Hindlimb muscle (tissue), 1 donor: ENCODE measurements around the gene PARP8. TPM values are rescaled to one million over a fixed set of nuclear protein-coding genes. Genes with fewer than 3 reads are reported as not detected.
"Not testable (repeated sequence)": the region's sequence is repeated elsewhere in the genome, so short reads cannot be mapped to it uniquely, and the experiment has no call there.

Experiments
- DNase-seq: peaks from one replicate; pipeline ENCODE4 v3.0.0-alpha.2; 2013
- polyA plus RNA-seq: library from polyadenylated mRNA; unstranded; fragments of 120-200 nt; gene quantifications from one replicate; pipeline ENCODE4 v1.2.1, GENCODE V29; 2013; ENCODE audit not compliant: insufficient read length

PARP8 gene
- polyA plus RNA-seq, 1 donor, result 13.2 TPM

DNA sequence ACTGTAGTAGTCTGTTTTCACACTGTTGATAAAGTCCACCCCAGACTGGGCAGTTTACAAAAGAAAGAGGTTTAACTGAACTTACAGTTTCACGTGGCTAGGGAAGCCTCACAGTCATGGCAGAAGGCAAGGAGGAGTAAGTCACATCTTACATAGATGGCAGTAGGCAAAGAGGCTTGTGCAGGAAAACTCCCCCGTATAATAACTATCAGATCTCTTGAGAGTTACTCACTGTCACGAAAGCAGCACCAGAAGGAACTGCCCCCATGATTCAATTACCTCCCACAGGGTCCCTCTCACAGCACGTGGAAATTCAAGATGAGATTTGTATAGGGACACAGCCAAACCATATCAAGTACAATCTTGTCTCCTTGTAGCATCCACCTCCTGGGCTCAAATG lies 21.1 kb downstream of the PARP8 start:
- no peak for DNase-seq

DNA sequence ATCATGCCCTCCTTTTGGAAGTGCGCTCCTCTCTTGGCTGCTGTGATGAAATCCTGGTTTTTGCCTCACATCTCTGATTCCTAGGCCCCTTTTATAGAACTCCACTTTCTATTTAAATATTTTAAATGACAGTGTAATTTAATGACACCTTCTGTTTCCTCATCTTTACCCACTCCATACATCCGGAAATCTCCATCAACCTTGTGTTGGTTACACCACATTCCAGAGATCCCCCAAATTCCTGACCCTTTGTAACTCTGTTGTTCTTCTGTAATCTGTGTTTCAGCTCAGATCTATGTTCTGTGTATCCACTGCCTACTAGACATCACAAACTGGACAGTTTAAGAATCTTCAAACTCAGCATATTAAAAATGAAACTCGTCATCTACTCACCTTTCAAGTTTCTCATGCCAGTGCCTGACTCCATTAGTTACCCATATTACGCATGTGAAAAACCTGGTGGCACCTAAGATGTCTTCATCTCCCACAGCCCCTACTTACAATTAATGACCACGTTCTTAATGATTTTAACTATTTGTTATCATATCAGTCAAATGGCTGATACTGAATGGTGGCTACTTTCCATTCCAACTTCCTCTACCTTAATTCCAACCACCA lies 25.1 kb downstream of the PARP8 start:
- no peak for DNase-seq

DNA sequence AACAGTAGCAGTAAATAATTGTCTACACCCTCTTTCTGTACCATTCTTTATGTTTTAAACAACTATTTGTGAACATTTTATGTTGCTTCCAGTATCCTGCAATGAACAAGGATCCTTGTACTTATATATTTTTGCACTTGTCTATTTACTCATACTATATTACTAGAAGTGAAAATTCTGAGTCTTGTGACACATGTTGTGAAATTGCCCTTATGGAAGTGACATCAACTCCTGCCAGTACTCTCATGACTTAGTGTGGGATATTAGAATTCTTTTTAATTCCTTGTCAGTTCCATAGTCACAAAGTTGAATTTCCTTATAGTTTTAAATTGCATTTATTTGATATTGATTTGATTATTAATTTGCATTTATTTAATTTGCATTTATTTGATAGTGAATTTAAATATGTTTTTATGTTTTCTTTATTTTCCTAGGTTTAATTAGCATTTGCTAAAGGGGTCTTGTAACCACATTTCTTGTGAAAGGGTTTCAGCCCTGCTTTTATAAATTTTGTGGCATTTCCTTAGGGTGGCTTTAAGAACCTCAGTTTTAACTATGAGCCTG lies 27.7 kb downstream of the PARP8 start:
- DNase-seq, result peak; percentile 10

DNA sequence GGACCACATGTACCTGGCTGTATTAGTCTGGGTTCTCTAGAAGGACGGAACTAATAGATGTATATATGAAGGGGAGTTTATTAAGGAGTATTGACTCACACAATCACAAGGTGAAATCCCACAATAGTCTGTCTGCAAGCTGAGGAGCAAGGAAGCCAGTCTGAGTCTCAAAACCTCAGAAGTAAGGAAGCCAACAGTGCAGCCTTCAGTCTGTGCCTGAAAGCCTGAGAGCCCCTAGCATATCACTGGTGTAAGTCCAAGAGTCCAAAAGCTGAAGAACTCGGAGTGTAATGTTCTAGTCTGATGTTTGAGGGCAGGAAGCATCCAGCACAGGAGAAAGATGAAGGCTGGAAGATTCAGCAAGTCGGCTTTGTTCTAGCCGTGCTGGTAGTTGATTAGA lies 28.2 kb downstream of the PARP8 start:
- DNase-seq, result not testable (repeated sequence)

DNA sequence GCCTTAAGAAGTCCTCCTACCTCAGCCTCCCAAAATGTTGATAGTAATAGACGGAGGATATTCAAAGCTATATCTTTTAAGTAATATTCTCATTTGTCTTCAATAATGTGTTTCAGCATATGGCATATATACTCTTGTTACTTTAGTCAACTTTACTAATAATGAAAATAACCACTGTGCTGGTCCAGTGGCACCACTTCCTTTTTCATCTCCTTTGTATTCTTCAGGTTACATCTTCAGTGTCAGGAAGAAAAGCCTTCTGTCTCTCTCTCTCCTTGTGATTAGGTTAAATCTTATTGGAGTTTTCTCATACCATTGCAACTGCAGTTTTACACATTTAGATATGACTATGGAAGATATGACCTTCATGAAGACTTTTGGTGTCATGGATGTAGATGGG lies 31.3 kb downstream of the PARP8 start:
- no peak for DNase-seq

DNA sequence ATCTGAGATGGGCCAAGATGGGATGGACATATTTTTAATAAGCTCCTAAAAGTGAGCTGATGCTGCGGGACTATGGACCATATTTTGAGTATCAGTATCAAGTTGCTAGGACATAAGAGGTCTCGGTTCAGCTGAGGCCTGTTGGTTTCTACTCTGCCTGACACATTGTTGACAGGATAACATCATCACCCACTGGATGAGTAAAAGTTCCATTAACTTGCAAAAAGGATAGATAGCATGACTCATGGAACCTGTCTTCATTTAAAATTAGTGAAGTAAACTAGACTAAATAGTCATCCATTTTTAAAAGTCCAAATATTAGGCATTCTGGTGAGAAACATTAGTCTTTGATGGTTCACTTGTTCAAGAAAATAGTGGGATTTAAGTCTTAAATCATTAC lies 33.3 kb downstream of the PARP8 start:
- DNase-seq, result no peak

DNA sequence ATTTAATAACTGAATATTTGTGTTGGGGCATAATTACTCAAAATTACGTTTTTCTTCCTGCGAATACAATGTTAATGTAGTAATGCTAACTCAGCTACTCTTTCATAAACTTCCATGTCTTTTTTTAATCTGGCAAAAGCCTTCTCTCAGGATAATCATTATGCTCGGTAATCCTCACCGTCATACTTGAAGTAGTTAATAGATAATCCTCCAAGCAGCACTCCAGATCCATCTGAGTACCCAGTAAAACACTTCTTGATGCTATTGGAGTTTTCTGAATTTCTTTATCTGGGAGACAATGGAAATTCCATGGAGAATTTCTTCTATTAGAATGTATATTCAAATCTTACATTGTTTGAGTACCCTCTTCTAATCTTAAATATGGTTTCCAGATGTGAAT lies 34.3 kb downstream of the PARP8 start:
- DNase-seq, result no peak

DNA sequence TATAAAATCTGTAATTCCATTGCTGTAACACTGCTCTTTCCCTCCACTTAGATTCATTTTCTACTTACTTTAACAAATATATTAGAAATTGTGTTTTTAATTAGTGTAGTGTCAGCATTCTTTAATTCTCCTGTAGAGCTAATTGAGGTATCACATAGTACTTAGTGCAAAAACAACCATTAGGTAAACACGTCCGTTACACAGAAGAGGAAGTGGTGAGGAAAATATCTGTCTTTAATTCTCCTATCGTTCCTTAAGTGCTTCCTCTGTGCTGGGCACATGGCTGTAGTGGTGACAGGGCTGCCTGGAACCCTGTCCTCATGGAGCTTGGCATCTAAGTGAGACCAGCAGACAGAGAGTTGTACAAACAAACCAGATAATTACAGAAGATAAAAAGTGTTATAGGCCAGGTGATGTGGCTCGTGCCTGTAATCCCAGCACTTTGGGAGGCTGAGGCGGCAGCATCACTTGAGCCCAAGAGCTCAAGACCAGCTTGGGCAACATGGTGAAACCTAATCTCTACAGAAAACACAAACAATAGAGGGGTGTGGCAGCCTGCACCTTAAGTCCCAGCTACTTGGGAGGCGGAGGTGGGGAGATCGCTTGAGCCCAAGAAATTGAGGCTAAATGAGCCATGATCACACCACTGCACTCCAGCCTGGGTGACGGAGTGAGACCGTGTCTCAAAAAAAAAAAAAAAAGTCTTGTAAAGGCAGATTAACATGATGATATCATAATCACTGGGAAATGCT lies 36.4 kb downstream of the PARP8 start:
- no peak for DNase-seq

DNA sequence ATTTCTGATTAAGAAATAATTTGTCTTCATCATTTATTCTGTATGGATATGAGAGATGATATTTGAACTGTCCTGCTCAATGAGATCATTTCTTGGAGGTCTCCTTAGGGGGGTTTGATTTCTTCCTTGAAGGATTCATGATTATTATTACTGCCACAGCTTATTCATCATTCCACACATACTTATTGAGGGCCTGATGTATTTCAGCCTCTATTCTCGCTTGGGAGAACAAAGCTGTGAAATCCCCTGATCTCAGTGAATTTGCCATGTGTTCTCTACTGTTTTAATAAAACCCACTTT lies 36.9 kb downstream of the PARP8 start:
- DNase-seq, result no peak

DNA sequence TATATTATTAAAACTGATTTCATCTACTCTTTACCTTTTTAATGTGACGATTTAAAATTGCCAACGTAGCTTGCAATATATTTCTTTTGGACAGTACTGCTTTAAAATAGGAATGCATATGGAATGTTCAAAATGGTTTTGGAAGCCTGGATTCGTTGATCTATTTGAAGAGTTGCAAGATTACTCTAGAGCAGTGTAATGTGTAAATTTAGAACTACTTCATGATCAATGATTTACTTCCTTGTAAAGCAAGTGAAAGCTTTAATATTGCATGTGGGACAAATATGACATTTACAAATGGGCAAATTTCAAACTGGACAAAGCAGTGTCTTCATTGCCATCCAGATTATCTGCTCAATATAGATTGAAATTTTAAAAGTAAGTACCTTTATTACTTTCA lies 38.3 kb downstream of the PARP8 start:
- no peak for DNase-seq

DNA sequence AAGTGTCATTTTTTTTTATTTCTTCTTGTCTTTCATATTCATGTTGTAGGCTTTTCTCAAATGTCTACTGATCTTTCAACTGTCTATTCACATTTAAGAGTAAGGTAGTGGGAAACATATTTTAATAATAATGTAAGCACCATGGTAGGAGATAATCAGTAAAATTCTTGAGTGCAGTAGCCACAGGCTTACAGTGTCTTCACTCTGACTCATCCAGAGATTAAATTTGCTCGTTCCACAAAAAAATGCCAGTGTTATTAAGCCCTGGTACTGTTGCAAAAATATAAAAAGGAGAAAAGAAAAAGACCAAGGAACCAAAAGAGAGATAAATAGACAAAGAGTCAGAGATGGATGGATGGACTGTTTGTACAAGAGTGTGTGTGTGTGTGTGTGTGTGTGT lies 43.0 kb downstream of the PARP8 start:
- no peak for DNase-seq

DNA sequence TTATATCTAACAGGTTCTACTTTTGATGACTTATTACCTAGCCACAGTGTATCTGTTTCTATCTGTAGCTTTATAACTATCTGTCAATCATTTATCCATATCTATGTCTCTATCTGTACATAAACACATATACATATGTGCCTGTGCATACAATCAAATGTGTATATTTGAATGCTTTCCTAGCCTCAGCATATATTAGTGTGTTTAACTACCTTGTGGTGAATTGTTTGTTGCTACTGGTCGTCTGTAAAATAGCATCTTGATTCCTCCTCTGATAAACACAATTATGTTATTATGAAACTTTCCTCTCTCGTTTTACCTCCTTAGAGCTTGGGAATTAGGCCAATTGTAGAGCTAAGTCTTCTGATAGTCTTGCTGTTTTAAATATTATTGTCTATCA lies 44.4 kb downstream of the PARP8 start:
- no peak for DNase-seq

DNA sequence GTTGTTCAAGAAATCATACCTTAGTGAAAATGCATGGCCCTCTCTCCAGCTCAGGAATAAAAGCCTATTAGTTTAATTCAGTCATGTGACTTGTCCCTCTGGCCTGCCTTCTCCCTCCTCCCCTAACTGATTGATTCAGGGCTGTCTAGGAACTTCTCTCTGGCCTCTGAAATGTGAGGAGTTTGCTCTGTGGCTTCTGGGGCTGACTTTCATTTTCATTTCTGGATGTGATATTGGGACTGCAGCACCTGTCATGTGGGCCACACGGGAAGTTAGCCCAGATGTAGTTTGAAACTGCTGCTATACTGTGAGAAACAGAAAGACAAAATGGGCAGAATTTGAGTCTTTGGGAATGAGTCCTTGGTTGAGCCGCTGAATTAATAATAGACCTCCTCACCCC lies 44.8 kb downstream of the PARP8 start:
- DNase-seq, result peak; percentile 13

DNA sequence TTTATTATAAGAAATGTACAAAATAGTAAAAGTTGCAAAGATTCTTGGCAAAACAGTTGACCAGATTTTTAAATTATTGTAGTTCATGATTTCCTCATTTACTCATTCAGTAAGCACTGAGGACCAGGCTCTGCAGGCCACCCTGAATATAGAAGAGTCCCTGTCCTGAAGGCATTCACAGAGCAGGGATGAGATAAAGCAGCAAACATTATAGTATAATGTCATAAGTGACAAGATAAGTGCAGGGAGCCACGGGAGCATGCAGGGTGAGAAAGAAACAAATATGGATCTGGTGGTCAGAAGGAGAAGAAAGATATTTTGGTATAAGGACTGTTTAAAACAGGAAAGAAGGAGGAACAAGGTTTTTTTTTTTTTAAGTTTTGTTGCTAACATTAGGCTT lies 46.0 kb downstream of the PARP8 start:
- DNase-seq, result no peak

DNA sequence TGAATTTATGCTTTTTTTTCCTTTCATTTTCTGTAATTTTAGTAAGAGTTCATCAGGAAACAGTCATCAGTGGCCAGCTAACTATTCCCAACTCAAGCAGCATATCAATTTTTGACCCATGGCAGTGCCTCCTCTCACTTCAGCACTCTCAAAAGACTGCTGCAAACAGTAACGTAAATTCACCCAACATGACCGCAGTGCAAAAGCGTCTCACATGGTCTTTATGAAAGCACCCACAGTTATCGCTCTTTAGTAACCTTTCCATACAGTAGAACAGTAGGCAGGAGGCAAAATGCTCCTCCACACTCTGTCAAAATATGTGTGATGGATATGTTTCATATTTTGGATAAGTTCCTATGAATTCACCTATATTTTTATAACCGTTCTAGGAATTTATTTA lies 48.6 kb downstream of the PARP8 start:
- DNase-seq, result no peak

DNA sequence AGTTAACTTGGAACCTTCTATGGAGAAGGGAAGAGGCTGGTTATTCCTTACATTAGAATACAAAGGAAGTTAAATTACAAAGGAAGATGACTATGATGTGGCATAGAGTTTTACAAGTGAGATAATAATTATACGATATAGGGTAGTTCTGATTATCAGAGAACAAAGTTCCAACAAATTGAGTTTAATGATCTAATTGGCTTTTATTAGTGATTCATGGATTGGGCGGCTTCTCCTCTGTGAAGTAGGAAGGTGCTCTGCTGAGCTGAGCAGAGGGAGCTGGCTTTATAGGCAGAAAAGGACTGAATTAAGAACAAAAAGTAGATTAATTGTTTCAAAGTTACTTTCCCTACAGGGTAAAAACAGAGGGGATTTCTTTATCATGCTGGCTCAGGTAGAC lies 49.7 kb downstream of the PARP8 start:
- DNase-seq, result no peak

DNA sequence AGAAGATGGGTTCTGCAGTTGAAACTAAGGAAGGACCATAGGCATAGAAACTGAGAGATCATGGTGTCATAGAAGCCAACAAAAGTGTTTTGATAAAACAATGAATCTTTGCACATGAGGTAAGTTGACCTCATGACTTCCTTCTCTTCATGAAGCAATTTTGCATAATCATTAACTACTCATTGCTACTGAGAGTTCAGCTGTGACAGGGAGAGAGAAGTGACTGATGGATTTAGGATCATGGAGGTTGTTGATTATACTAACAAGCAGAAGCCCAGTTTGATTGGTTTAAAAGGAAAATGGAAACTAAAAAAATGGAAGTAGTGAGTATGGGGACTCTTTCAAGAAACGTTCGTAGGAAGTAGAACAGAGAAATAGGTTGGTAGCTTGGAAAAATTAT lies 51.2 kb downstream of the PARP8 start:
- DNase-seq, result no peak

DNA sequence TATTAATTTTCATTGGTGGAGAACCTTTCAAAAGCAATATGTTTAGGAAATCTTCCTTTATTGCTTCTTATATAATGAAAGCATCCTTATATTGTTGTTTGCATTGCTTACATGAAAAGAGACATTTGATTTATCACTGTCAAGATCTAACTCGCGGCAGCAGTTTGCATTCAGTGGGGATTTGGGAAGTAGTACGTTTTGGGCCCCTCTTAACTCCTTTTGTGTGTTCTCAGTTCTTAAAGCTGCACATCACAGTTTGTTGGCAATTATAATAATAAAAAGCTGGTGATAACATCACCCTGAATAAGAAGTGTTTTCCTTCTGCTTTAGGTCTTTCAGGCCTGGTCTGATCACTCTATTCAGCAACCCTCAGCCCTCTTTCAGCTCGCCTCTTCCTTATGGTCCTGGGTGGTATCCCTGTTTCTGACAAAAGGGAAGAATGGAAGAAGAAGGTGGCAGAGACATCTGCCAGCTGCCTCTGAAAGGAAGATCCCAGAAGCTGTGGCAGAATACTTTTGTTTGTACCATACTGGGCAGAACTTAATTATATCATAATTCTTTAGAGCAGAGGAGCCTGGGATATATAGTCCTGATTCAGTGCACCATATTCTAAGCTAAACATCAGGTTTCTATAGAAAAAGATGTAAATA lies 53.7 kb downstream of the PARP8 start:
- DNase-seq, result no peak

DNA sequence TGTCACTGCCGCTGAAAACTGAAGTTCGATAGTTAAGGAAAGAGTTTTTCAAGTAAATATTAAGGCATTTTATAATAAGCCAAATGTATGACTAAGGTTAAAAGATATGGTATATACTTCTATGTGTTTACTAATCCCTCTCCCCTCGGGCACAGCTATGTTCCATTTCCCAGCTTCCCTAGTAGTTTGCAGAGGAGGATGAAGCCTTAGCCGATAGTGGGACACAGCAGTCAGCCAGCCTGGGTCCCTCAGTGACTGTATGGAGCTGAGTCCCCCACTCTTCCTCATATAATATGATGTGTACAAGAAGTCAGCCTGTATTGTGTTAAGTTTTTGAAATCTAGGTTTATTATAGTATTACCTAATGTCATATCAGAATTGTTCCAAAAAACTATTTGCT lies 55.8 kb downstream of the PARP8 start:
- no peak for DNase-seq

DNA sequence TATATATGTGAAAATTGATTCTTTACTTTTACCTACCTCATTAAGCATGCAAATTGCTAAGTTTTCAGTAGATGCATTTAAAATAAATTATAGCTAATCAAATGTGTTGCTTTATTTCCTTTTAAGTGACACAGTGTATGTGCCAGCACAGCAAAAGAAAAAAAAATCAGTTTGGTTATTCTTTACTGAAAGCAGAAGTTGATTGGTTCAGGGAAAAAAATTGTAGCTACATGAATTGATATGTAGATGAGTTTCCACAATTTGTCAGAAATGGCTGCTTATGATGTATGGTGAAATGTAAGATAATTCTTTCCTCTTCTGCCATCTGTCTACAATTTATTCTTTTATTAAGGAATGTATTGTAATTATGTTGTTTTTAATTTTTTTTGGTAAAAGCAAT lies 57.8 kb downstream of the PARP8 start:
- no peak for DNase-seq

DNA sequence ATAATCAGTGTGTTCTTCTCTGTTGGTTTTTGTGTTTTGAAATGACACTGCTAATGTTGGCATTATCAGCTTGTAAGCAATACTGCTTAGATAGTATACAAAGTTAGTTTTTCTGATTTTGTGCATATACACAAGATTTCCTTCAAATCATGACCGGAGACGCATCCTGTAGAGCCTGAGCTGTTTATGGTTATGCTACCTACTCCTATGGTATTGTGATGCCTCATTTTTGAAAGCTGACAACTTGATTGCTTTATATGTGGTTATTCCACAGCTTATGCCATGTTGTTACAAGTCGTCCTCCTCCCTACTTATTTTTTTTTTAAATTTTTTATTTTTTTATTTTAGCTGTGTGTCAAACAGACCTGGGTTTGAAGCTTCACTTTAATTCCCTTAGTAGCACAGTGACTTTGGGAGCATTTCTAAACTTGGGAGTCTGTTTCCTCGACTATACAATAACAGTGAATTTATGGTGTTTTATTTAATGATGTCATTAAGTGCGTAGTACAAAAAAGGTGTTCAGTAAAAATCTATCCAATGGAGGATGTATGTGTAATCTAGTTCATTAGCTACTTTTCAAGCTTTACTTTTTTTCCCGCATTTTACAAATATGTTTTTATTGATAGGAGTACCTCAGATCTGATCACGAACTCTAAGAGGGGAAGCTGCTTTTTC lies 59.5 kb downstream of the PARP8 start:
- no peak for DNase-seq

DNA sequence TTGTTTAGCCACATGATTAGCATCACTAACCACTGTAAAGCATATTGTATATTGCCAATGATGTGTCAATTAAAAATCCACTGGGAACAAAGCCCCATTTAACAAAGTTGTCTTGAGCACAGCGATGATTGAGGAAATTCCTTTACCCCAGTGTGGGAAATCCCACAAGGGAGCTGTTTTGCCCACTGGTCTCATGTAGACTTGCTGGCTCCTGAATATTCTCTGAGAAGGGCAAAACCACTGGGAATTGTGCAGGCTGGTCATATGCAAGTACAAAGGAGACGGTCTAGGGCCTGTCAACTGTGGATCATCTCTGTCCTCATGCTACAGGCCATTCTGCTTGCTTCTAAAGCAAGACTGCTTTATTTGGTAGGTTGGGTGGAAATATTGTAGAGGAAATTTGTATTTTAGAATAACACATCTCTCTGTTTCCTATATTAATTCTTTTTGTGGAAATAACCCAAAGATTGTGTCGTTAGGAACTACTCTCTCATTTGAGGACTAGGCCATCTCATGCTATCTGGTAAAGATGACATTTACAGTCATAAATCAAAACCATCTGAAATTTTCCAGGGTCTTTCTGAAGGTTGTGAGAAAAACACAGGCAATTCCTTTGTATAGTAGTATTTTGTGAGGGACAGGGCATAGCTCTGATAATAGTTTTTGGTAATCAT lies 60.2 kb downstream of the PARP8 start:
- DNase-seq, result no peak

DNA sequence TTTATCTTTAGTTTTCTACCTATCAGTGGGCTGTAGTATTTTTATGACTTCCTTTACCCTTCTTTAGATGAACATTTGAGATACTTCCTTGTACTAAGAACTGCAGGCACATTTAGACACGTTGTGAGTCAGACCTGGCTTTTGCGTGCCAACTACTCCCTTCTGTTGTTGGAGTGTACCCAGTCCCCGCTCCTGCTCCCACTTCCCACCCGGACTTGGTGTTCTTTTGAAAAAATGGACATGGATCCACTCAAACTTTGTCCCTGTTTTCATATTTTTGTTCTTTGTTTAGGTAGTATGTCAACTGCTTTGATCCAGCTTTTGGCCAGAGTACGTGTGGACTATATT lies 60.7 kb downstream of the PARP8 start:
- no peak for DNase-seq
